Coronary artery (tissue), 2 donors: ENCODE data around the gene DYDC1.
A peak's percentile ranks its signal among the peaks of the same experiment; 100 is the strongest.

ENCODE experiments used
- DNase-seq: peaks from one replicate; pipeline ENCODE4 v3.0.0-alpha.2; 2017; ENCODE audit warnings: low spot score
- H3K27ac ChIP-seq, 2 donors: fragments of 200-600 bp; sonication (generic); one replicate each; pipeline ENCODE4 v1.5.1; 2016 to 2019
- H3K4me3 ChIP-seq: fragments of 200-600 bp; sonication (generic); 2 replicates; pipeline ENCODE4 v1.5.1; 2016; ENCODE audit warnings: mild to moderate bottlenecking, moderate library complexity
- CTCF ChIP-seq: fragments of 200-600 bp; sonication (generic); IDR thresholded peaks from one replicate; pipeline ENCODE4 v1.5.1; 2019; ENCODE audit warnings: antibody characterized with exemption

The DYDC1 gene

DNA sequence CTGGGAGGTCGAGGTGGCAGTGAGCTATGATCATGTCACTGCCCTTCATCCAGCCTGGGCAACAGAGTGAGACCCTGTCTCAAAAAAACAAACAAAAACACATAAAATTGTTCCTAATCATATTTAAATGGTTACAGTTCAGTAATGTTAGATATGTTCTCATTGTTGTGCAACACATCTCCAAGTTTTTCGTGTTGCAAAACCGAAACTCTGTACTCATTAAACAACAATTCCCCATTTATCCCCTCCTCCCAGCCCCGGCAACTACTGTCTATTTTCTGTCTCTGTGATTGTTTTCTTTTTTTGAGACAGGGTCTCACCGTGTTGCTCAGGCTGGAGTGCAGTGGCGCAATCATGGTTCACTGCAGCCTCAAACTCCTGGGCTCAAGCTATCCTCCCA lies 35.7 kb upstream of the DYDC1 start:
- Histone ChIP-seq H3K27ac (no peak overlapping the region), H3K4me3 (no peak overlapping the region)
- DNase-seq, result no peak
- no peak for TF ChIP-seq CTCF

DNA sequence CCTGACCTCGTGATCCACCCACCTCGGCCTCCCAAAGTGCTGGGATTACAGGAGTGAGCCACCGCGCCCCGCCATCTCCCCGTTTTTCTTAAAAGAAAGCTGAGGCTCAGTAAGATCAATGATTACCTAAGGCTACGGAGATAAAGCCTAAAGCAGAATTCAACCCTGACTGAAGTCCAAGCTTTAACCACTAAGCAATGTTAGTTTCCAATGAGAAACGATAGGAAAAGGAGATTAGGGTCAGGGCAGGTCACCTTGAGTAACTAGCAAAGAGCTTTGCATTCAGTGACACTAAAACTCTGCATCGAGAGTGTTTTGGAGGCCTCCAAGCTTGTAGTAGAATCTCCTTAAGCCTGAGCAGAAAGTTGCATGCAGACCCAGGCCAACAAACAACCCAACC lies 34.2 kb upstream of the DYDC1 start:
- Histone ChIP-seq H3K4me3 (no peak overlapping the region), H3K27ac (no peak overlapping the region)
- DNase-seq, result no peak
- no peak for TF ChIP-seq CTCF

- no peak for DNase-seq
- H3K27ac ChIP-seq, result no peak overlapping the region
- peak; percentile 34 for TF ChIP-seq CTCF
- no peak overlapping the region for H3K4me3 ChIP-seq
Observed at GRCh38 chr10:80382989-80383388, 26.4 kb upstream of the DYDC1 start.

DNA sequence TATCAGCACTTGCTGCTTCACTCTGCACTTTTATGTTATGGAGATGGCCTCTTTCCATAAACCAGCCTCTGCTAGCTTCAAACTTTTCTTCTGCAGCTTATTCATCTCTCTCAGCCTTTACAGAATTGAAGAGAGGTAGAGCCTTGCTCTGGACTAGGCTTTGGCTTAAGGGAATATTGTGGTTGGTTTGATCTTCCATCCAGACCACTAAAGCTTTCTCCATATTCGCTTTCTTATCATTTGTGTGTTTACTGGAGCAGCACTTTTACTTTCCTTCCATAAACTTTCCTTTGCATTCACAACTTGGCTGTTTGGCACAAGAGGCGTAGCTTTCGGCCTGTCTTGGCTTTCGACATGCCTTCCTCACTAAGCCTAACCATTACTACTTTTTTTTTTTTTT lies 23.6 kb upstream of the DYDC1 start:
- Histone ChIP-seq H3K27ac (no peak overlapping the region), H3K4me3 (no peak overlapping the region)
- no peak for DNase-seq
- no peak for TF ChIP-seq CTCF

DNA sequence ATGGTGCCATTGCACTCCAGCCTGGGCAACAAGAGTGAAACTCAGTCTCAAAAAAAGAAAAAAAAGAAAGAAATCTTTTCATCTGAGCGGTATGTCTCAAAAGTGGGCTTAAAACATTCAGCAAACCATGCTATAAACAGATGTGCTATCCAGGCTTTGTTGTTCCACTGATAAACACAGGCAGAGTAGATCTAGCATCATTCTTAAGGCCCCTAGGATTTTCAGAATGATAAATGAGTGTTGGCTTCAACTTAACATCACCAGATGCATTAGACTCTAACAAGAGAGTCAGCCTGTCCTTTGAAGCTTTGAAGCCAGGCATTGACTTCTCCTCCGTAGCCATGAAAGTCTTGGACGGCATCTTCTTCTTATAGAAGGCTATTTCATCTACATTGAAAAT lies 23.1 kb upstream of the DYDC1 start:
- H3K4me3 ChIP-seq, result no peak overlapping the region
- DNase-seq, result no peak
- no peak for TF ChIP-seq CTCF
- no peak overlapping the region for H3K27ac ChIP-seq

DNA sequence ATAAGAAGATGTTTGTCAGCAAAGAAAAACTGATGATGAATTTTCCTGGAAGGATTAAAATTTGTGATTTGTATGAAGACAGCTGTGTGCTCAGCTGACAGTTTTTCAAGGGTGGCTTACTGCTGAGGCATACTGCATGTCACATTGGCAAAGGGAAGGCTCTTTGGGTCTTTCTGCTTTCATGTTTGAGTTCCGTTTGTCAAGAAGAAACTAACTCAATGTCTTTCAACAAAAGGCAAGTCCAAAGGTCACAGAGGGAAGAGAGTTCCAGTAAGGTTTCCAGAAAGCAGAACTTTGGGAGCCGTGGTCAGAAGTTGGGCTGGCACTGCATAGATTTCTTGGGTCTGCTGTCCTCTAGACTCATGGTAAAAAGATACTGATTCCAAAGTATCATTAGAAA lies 16.9 kb upstream of the DYDC1 start:
- no peak for DNase-seq
- Histone ChIP-seq H3K27ac (no peak overlapping the region), H3K4me3 (no peak overlapping the region)
- TF ChIP-seq CTCF, result no peak

GRCh38 chr10:80372675-80373074 lies 16.1 kb upstream of the DYDC1 start:
- H3K27ac ChIP-seq, result no peak overlapping the region
- no peak for DNase-seq
- H3K4me3 ChIP-seq, result no peak overlapping the region
- no peak for TF ChIP-seq CTCF
